Measurements from ENCODE around the gene RSAD1. TPM values are rescaled to one million over a fixed set of nuclear protein-coding genes. Genes with fewer than 3 reads are reported as not detected.

The RSAD1 gene
- total RNA-seq, 2 experiments from 2014 or later: 39.2 to 40.4 TPM

- DNase-seq: peak; percentile 37
These were observed 55.7 kb downstream of the RSAD1 start for GRCh38 chr17:50534222-50534978.

DNA sequence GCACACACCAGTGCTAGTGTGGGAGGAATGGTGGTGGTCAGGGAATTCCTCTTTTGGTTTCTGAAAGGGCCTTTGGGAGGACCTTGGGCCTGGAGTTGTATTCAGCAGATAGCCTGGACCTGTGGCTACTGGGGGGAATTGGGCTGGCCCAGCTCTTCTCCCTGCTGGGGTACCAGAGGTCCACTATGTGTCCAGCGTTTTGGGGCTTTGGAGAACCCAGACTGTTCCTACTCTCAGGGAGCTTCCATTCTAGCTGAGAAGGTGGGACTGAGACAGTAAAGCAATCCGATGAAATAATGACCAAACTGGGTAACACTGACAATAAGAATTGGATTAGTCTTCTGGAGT is 56.3 kb downstream of the RSAD1 start:
- Mint-ChIP-seq H3K27ac (no peak overlapping the region), H3K27me3 (ENCODE audit: low read depth) (peaks cover 40% of the 10 kb centered on the region), H3K36me3 (ENCODE audit: low read depth) (no peaks in the 10 kb centered on the region), H3K4me1 (ENCODE audit: low read depth) (peaks cover 15% of the 10 kb centered on the region), H3K4me3 (no peak overlapping the region), H3K9me3 (no peaks in the 10 kb centered on the region)
- DNase-seq: no peak
- CTCF ChIA-PET: no interaction called here
- intact Hi-C loops (cut with micrococcal nuclease): no loop called here

More at GRCh38 chr17:50534222-50534978, 55.7 kb downstream of the RSAD1 start:
- Mint-ChIP-seq H3K9me3 (no peaks in the 10 kb centered on the region), H3K36me3 (ENCODE audit: low read depth) (no peaks in the 10 kb centered on the region), H3K4me3 (no peak overlapping the region), H3K4me1 (ENCODE audit: low read depth) (peaks cover 15% of the 10 kb centered on the region), H3K27me3 (ENCODE audit: low read depth) (peaks cover 44% of the 10 kb centered on the region), H3K27ac (no peak overlapping the region)
- CTCF ChIA-PET: interaction anchor here (1.2 kb wide), 1 partner anchor 50 kb away, joined by 3 read pairs; no protein-coding TSS in a partner anchor
- intact Hi-C loops (cut with micrococcal nuclease): no loop called here

DNA sequence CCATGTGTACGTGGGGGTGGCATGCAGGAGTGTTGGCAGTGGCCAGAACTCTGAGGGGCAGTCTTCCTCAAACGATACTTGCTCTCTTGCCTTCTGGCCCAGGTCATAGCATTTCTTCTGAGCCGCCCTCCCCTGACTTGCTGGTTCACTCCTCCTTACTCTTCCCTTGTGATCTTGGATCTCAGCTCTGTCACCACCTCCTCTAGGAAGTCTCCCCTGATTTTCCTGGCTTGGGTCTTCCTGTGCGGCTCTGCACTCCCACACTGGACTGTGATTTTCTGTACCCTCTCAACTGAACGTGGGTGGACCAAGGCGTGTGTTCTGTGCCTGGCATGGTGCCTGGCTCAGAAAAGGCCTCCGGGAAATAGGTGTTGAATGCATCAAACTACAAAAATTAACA is 56.7 kb downstream of the RSAD1 start:
- no peaks in the 10 kb centered on the region for H3K36me3 Mint-ChIP-seq (ENCODE audit: low read depth)
- no peak for DNase-seq
- CTCF ChIA-PET: interaction anchor here (1.0 kb wide), 1 partner anchor 52 kb away, joined by 4 read pairs; no protein-coding TSS in a partner anchor
- H3K27ac Mint-ChIP-seq: no peak overlapping the region
- intact Hi-C loops (cut with micrococcal nuclease): no loop called here
- H3K27me3 Mint-ChIP-seq (ENCODE audit: low read depth): peaks cover 39% of the 10 kb centered on the region
- H3K9me3 Mint-ChIP-seq: no peaks in the 10 kb centered on the region
- H3K4me1 Mint-ChIP-seq (ENCODE audit: low read depth): peaks cover 15% of the 10 kb centered on the region
- no peak overlapping the region for H3K4me3 Mint-ChIP-seq

Other genes starting within 250 kb of the RSAD1 start
- not detected for gene TMEM92, start 204.4 kb upstream of the RSAD1 start, total RNA-seq
- gene XYLT2, start 132.7 kb upstream of the RSAD1 start, total RNA-seq: 10 to 100 TPM; 21.1 to 21.8 TPM
- gene MRPL27, start 105.7 kb upstream of the RSAD1 start, total RNA-seq: 10 to 100 TPM; 55.1 to 58.2 TPM
- 10 to 100 TPM; 68.9 to 69.8 TPM for gene EME1, start 105.6 kb upstream of the RSAD1 start, total RNA-seq
- 10 to 100 TPM; 48.1 to 50.1 TPM for gene LRRC59, start 81.3 kb upstream of the RSAD1 start, total RNA-seq
- 10 to 100 TPM; 19.7 to 20.7 TPM for gene ACSF2, start 52.6 kb upstream of the RSAD1 start, total RNA-seq
- not detected for gene CHAD, start 10.0 kb upstream of the RSAD1 start, total RNA-seq
- 1 to 10 TPM; 5.5 to 5.8 TPM for gene MYCBPAP, start 29.6 kb downstream of the RSAD1 start, total RNA-seq
- not detected for gene EPN3, start 53.9 kb downstream of the RSAD1 start, total RNA-seq
- 10 to 100 TPM; 15.8 to 16.1 TPM for gene SPATA20, start 68.3 kb downstream of the RSAD1 start, total RNA-seq
- gene CACNA1G, start 81.9 kb downstream of the RSAD1 start, total RNA-seq: under 1 TPM; 0.22 to 0.24 TPM
- not detected for gene ABCC3, start 156.0 kb downstream of the RSAD1 start, total RNA-seq
- gene ANKRD40, start 229.1 kb downstream of the RSAD1 start, total RNA-seq: 10 to 100 TPM; 25.7 to 26.5 TPM
- 100 to 1,000 TPM; 120 to 136 TPM for gene LUC7L3, start 240.7 kb downstream of the RSAD1 start, total RNA-seq

All from activated naive CD4-positive, alpha-beta T cell treated with anti-CD3 and anti-CD28 coated beads for 36 hours (primary cell).